Endothelial cell (in vitro differentiated cells): ENCODE results near the gene MRFAP1. TPM values are rescaled to one million over a fixed set of nuclear protein-coding genes. Genes with fewer than 3 reads are reported as not detected.

Experiments used
- DNase-seq: peaks from one replicate; pipeline ENCODE4 v3.0.0; 2021; ENCODE audit warnings: low spot score
- H3K27ac Mint-ChIP-seq: one replicate; pipeline ENCODE4 v1.8.0; 2021; ENCODE audit warnings: mixed read lengths, inconsistent platforms; ENCODE audit not compliant: unreplicated experiment
- H3K27me3 Mint-ChIP-seq: one replicate; pipeline ENCODE4 v1.8.0; 2021; ENCODE audit warnings: mild to moderate bottlenecking, moderate library complexity, mixed read lengths, inconsistent platforms; ENCODE audit not compliant: unreplicated experiment
- H3K36me3 Mint-ChIP-seq: one replicate; pipeline ENCODE4 v1.8.0; 2021; ENCODE audit warnings: mild to moderate bottlenecking, low read depth, mixed read lengths, inconsistent platforms; ENCODE audit not compliant: unreplicated experiment
- H3K4me1 Mint-ChIP-seq: one replicate; pipeline ENCODE4 v1.8.0; 2021; ENCODE audit warnings: mild to moderate bottlenecking, mixed read lengths, inconsistent platforms; ENCODE audit not compliant: unreplicated experiment
- H3K4me3 Mint-ChIP-seq: one replicate; pipeline ENCODE4 v1.8.0; 2021; ENCODE audit warnings: mild to moderate bottlenecking, mixed read lengths, inconsistent platforms; ENCODE audit not compliant: unreplicated experiment
- H3K9me3 Mint-ChIP-seq: one replicate; pipeline ENCODE4 v1.8.0; 2021; ENCODE audit warnings: mixed read lengths, inconsistent platforms; ENCODE audit not compliant: unreplicated experiment
- CTCF ChIP-seq: fragments of 200-600 bp; sonication (generic); IDR thresholded peaks from one replicate; pipeline ENCODE4 v1.5.0; 2021; ENCODE audit warnings: antibody characterized with exemption; ENCODE audit not compliant: unreplicated experiment
- total RNA-seq: library from RNA; stranded (reverse); fragmentation: NEBNext Ultra II Directional; extraction: Animal tissue kit (Norgen Biotek cat#: 25700); gene quantifications from one replicate; pipeline ENCODE4 v1.2.1, GENCODE V29; 2021; ENCODE audit not compliant: unreplicated experiment

The MRFAP1 gene
- total RNA-seq, 1 donor from 2014 or later = 226 TPM

- no peaks in the 10 kb centered on the region for H3K27me3 Mint-ChIP-seq
- no peaks in the 10 kb centered on the region for H3K9me3 Mint-ChIP-seq
- H3K36me3 Mint-ChIP-seq = no peaks in the 10 kb centered on the region
- TF ChIP-seq CTCF = no peak
- no peaks in the 10 kb centered on the region for H3K4me1 Mint-ChIP-seq
- H3K27ac Mint-ChIP-seq = no peak overlapping the region
- DNase-seq = no peak
- no peak overlapping the region for H3K4me3 Mint-ChIP-seq
These were observed 46.1 kb upstream of the MRFAP1 start for GRCh38 chr4:6594341-6594740.

- no peak for DNase-seq
- no peak for TF ChIP-seq CTCF
- Mint-ChIP-seq H3K27me3 (no peaks in the 10 kb centered on the region), H3K36me3 (no peaks in the 10 kb centered on the region), H3K9me3 (no peaks in the 10 kb centered on the region), H3K4me1 (no peaks in the 10 kb centered on the region), H3K4me3 (no peak overlapping the region), H3K27ac (no peak overlapping the region)
These were observed 45.6 kb upstream of the MRFAP1 start for GRCh38 chr4:6594826-6595355.

GRCh38 chr4:6595897-6596537 lies 44.5 kb upstream of the MRFAP1 start:
- Mint-ChIP-seq H3K4me3 (no peak overlapping the region), H3K4me1 (no peaks in the 10 kb centered on the region), H3K9me3 (no peaks in the 10 kb centered on the region), H3K36me3 (no peaks in the 10 kb centered on the region), H3K27me3 (no peaks in the 10 kb centered on the region), H3K27ac (no peak overlapping the region)
- TF ChIP-seq CTCF = no peak
- no peak for DNase-seq

GRCh38 chr4:6596948-6597347 lies 43.5 kb upstream of the MRFAP1 start:
- Mint-ChIP-seq H3K27me3 (no peaks in the 10 kb centered on the region), H3K27ac (no peak overlapping the region), H3K36me3 (no peaks in the 10 kb centered on the region), H3K4me3 (no peak overlapping the region), H3K4me1 (no peaks in the 10 kb centered on the region), H3K9me3 (no peaks in the 10 kb centered on the region)
- no peak for DNase-seq
- TF ChIP-seq CTCF = no peak

- Mint-ChIP-seq H3K27ac (no peak overlapping the region), H3K36me3 (no peaks in the 10 kb centered on the region), H3K4me3 (no peak overlapping the region), H3K9me3 (no peaks in the 10 kb centered on the region), H3K27me3 (no peaks in the 10 kb centered on the region), H3K4me1 (no peaks in the 10 kb centered on the region)
- TF ChIP-seq CTCF = no peak
- DNase-seq = no peak
These were observed 42.4 kb upstream of the MRFAP1 start for GRCh38 chr4:6598127-6598526.
